Pons (tissue), 1 donor: ENCODE results near the gene CREB5.

Source experiments
- DNase-seq: peaks from one replicate; pipeline ENCODE4 v3.0.0-alpha.2; 2016; ENCODE audit warnings: low spot score

The CREB5 gene

GRCh38 chr7:28435152-28435551 is 22.8 kb downstream of the CREB5 start:
- DNase-seq = no peak

DNA sequence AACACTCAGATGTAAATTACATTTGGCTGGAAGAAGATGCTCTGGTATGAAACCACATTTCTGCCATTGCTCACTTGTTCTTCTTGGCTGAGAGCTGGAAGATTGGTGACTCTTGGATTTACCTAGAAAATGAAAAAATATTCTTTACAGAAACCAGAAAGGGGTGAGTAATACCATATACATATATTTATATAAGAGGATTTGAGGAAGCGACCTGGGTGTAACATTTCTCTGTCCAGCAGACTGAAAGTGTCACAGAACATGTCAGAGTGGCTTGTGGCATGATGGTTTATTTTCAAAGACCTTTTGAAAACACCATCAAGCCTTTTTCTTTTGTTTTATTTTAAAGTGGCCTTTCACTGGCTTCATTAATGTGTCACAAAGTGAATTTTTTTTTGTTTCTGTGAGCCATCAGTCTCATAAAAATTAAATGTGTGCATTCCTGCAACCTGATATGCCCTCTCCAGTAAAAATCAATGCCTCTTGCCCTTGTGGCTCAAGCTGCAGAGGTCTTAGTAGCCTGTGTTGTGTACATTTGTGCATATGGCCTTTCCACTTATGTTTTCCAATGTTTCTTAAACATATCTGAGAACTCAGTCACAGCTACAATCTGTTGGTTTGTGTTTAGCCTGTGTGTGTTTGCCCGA is 23.5 kb downstream of the CREB5 start:
- no peak for DNase-seq

- no peak for DNase-seq
Observed at GRCh38 chr7:28440055-28440601, 27.8 kb downstream of the CREB5 start.

DNA sequence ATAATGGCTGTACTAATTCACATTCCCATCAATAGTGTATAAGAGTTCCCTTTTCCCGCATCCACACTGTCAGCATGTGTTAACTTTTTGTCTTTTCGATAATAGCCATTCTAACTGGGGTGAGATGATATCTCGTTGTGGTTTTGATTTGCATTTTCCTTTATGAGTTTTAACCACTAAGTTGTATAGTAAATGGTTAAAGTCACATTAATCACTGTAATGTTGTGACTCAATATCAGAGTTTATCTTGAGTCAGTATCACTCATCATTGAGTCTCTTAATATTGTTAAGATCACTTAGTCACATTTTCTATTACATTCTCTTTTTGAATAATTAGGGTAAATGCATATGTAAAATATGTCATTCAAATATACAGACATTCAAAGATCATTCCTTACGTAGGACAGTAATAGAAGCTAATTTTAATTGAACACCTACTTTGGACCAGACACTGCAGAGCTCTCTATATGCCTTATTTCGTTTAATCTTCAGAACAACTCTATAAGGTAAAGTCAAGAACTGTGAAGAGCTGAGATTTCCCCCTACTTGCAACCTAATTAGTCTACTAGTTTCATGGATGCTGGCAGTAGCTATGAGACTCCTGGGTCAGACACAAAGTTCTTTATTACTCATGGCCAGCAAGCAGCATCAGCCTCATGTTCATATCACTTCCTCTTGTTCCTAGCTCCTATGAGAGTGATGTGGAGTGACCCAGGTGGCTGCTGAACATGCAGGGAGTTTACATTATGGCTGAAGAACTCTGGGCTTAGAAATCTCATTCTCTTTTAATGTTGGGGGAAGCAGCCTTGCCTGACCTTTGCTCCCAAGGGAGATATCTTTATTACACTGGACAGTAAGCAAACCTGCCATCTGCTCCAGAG is 30.5 kb downstream of the CREB5 start:
- no peak for DNase-seq

GRCh38 chr7:28446131-28446530 is 33.8 kb downstream of the CREB5 start:
- no peak for DNase-seq

- DNase-seq = no peak
Observed at GRCh38 chr7:28447071-28447470, 34.8 kb downstream of the CREB5 start.

DNA sequence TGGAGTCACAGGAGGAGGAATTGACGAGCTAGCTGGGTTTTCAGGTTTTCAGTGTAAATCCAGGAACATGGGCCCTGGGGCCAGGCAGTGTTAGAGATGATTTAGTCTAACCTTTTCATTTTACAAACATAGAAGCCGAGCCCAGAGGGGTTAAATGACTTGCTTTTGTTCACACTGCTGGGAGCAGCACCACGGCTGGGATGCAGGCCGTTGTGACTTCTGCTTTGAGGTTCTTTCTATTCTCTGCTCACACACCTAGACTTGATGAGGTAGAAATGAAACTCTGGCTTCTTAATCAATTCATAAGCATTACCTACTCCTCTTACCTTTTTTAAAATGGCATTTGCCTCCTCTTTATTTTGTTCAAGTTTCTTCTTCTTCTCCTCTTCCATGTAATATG is 36.4 kb downstream of the CREB5 start:
- no peak for DNase-seq

GRCh38 chr7:28452681-28453080 is 40.4 kb downstream of the CREB5 start:
- DNase-seq = no peak

- DNase-seq = no peak
Observed at GRCh38 chr7:28455486-28455885, 43.2 kb downstream of the CREB5 start.

- DNase-seq = no peak
Observed at GRCh38 chr7:28456044-28456443, 43.7 kb downstream of the CREB5 start.

DNA sequence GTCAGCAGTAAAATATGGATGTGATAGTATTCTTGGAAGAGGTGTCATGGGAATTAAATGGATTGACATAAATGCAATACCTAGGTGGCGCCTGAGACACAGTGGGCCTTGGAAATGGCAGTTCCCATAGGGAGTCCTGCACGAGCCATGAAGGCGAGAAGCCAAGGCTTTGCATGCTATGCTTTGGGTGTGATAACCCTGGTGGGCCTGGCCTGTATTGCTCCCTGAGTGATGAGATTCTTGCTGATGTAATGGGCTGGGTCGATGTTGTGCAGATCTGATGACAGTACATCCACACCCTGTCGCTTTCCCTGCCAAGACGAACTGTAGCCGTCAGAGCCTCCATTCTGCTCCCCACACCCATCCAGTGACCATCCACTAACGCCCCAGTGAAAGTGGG is 46.4 kb downstream of the CREB5 start:
- no peak for DNase-seq

DNA sequence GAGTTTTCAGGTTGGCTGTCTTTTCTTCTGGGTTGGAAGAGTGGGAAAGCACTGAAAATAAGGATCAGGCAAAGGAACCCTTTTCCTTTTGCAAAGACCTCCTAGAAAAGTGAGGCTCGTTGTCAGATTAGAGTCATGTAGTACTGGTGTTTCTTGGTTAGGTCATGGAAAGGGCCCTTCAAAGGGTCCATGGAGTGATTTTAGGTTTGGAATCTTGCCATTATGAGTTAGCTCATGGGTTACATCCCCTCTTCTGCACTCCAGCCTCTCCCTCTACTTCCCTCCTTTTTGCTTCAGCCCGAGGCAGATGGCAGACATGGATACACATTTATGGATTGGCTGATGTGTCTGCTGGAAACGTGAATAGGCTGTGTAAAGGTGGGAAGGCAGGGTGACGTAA is 47.0 kb downstream of the CREB5 start:
- no peak for DNase-seq

DNA sequence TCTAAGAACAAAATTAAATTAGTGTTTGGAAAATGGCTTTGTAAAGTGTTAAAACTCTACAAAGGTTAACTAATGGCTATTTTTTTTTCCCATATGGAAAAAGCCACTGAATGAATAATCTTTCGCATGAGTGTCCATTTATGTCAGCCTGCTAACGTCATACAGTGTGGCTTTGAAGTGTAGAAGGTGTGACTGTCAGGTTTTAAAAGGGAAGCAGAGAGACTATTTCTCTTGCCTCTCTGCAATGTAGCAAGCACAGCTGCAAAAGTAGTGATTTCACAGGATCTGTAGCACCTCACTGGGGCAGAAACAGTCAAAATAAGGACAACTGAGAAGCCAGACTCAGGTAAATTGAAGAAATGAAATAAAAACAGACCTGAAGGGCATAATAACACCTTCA is 53.4 kb downstream of the CREB5 start:
- DNase-seq = no peak

GRCh38 chr7:28466341-28466740 is 54.0 kb downstream of the CREB5 start:
- DNase-seq = no peak

GRCh38 chr7:28466885-28467284 is 54.6 kb downstream of the CREB5 start:
- no peak for DNase-seq

DNA sequence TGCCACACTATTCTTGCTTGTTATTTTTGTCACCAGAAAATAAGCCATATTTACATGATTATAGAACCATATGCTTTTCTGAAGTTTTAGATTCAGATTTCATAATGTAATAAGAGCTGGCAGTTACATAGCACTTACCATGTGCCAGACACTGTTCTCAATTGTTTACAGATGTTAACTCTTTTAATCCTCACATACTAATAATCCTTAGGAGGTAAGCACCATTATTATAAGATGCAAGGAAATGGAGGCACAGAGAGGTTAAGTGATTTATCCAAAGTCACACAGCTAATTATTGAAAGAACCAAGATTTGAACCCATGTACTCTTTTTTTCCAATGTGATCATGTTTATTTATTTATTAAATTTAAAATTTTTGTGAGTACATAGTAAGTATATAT is 57.2 kb downstream of the CREB5 start:
- no peak for DNase-seq

GRCh38 chr7:28470344-28470743 is 58.0 kb downstream of the CREB5 start:
- peak; percentile 64 for DNase-seq

- DNase-seq = no peak
Observed at GRCh38 chr7:28472332-28472731, 60.0 kb downstream of the CREB5 start.

DNA sequence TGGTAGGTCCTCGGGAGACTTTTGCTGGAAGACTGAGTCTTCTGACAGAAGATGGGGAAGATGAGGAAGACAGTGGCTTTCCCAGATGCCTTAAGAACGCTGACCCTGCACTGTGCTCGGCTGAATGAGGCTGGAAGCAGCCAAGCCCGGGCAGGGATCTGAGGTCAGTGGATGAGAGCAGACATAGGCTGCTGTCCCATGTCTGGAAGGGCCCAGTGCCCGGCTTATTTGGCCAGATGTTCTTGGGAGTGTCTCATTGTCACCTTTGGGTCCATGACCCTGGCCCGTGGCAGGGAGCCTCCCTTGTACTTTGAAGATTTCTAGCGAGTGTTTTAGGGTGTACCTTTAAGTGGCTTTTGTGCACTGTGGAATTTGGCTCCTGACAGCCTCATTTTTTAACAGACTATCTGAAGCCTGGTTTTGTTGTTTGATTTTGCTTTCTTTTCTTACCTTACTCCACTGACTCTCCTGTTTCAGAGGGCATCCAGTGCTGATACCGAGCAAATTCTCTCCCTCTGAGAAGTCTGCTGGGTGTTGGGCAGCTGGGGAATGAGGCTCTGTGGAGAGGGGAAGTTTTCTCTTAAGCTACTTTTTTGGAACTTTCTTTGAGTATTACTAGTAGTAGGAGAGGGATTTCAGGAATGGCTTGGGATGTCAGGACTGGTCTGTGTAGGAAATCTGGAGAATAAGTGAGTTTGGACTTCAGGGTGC is 61.4 kb downstream of the CREB5 start:
- DNase-seq = peak; percentile 35

GRCh38 chr7:28474282-28474638 is 61.9 kb downstream of the CREB5 start:
- no peak for DNase-seq

- no peak for DNase-seq
Observed at GRCh38 chr7:28474640-28475039, 62.3 kb downstream of the CREB5 start.

DNA sequence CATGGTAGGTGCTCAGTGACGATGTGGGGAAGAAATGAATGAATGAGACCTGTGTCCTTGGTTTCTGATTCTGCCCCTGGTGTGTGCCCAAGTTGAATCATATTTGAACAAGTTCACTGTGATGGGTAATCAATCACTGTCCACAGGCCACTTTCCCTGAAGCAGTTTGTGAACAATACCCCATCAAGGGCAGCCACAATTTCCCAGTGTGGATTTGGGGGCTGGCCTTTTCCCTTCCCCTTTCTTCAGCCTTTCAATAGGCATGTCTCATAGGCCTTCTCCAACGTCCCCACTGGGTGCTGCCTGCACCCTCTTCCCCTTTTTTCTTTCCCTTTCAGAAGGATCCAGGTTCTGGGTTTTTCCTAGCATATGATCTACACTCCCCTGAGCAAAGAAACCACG is 64.7 kb downstream of the CREB5 start:
- no peak for DNase-seq

DNA sequence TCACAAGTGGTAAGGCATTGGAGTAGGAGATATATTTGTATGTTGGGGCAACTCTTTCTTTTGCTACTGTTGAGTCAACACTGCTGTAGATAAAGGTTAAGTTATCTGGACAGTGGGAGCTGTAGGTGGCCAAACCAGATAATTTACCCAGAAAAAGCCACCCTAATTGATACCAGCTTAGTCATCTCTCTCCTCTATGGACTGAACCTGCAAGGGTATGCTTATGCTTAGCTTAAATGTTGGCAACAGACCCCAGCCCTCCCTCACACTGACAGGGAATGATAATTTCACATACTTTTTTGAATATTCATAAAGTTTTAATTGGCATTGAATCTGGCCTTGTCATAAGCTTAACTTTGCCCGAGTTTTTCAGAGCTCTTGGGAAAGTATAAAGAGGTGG is 66.3 kb downstream of the CREB5 start:
- DNase-seq = no peak
